GM18511 (cell line): ENCODE measurements around the gene CSTF1.
A peak's percentile ranks its signal among the peaks of the same experiment; 100 is the strongest.
"Not testable (repeated sequence)": the region's sequence is repeated elsewhere in the genome, so short reads cannot be mapped to it uniquely, and the experiment has no call there.

Experiments
- ATAC-seq: cut with Tn5 transposase; IDR thresholded peaks from one replicate; pipeline ENCODE4 v1.9.1; 2021; ENCODE audit warnings: mild to moderate bottlenecking, moderate library complexity; ENCODE audit not compliant: unreplicated experiment

The CSTF1 gene

GRCh38 chr20:56368351-56369134, 23.9 kb upstream of the CSTF1 start:
- no peak for ATAC-seq

GRCh38 chr20:56369179-56369578, 23.3 kb upstream of the CSTF1 start:
- ATAC-seq = no peak

GRCh38 chr20:56371977-56372376, 20.5 kb upstream of the CSTF1 start:
- no peak for ATAC-seq

- ATAC-seq = no peak
These were observed 19.6 kb upstream of the CSTF1 start for GRCh38 chr20:56372850-56373249.

- peak; percentile 62 for ATAC-seq
These were observed 18.5 kb upstream of the CSTF1 start for GRCh38 chr20:56373942-56374341.

GRCh38 chr20:56376331-56376730, 16.1 kb upstream of the CSTF1 start:
- ATAC-seq = no peak

GRCh38 chr20:56378386-56378785, 14.1 kb upstream of the CSTF1 start:
- ATAC-seq = no peak

- no peak for ATAC-seq
These were observed 12.1 kb upstream of the CSTF1 start for GRCh38 chr20:56380375-56380774.

GRCh38 chr20:56381501-56381900, 10.9 kb upstream of the CSTF1 start:
- ATAC-seq = no peak

GRCh38 chr20:56382696-56383095, 9.7 kb upstream of the CSTF1 start:
- no peak for ATAC-seq

GRCh38 chr20:56383334-56383733, 9.1 kb upstream of the CSTF1 start:
- ATAC-seq = no peak

- no peak for ATAC-seq
These were observed 7.3 kb upstream of the CSTF1 start for GRCh38 chr20:56385130-56385529.

- no peak for ATAC-seq
These were observed 6.2 kb upstream of the CSTF1 start for GRCh38 chr20:56386219-56386618.

- ATAC-seq = no peak
These were observed 3.6 kb upstream of the CSTF1 start for GRCh38 chr20:56388882-56389281.

GRCh38 chr20:56389807-56390206, 2.6 kb upstream of the CSTF1 start:
- ATAC-seq = no peak

- ATAC-seq = not testable (repeated sequence)
These were observed 2.0 kb upstream of the CSTF1 start for GRCh38 chr20:56390396-56390795.

- no peak for ATAC-seq
These were observed 1.4 kb upstream of the CSTF1 start for GRCh38 chr20:56391037-56391436.

- peak; percentile 47 for ATAC-seq
These were observed 781 bp upstream of the CSTF1 start for GRCh38 chr20:56391596-56392131.

GRCh38 chr20:56392881-56393482, 537 bp downstream of the CSTF1 start:
- no peak for ATAC-seq

- ATAC-seq = no peak
These were observed 1.2 kb downstream of the CSTF1 start for GRCh38 chr20:56393653-56394052.

- ATAC-seq = no peak
These were observed 2.7 kb downstream of the CSTF1 start for GRCh38 chr20:56395166-56395565.

GRCh38 chr20:56400001-56400640, 7.7 kb downstream of the CSTF1 start:
- peak; percentile 72 for ATAC-seq
